ENCODE measurements around the gene GOLGA6L7.
"Not testable (repeated sequence)": the region's sequence is repeated elsewhere in the genome, so short reads cannot be mapped to it uniquely, and the experiment has no call there.

The GOLGA6L7 gene

GRCh38 chr15:28873006-28873405 lies 24.6 kb upstream of the GOLGA6L7 start:
- TF ChIP-seq CTCF (IDR thresholded peaks at IDR 0.05; ENCODE audit: low read depth, low read length, poor library complexity, severe bottlenecking), result no peak
- TF ChIP-seq EZH2phosphoT487 (IDR thresholded peaks at IDR 0.05; ENCODE audit: borderline replicate concordance, low read length), result no peak
- no peaks in the 10 kb centered on the region for H3K36me3 ChIP-seq (ENCODE audit: control insufficient read depth, low read length)

GRCh38 chr15:28871168-28871567 lies 22.7 kb upstream of the GOLGA6L7 start:
- H3K9me2 ChIP-seq (replicated peaks; ENCODE audit: control insufficient read depth, low read length), result no peaks in the 10 kb centered on the region
- no peaks in the 10 kb centered on the region for H3F3A ChIP-seq (ENCODE audit: control insufficient read depth, insufficient read depth)
- H3K36me3 ChIP-seq (ENCODE audit: control insufficient read depth, low read length), result no peaks in the 10 kb centered on the region
- H3K79me2 ChIP-seq (ENCODE audit: control insufficient read depth, low read length), result no peaks in the 10 kb centered on the region
- no peak overlapping the region for H3K4me3 ChIP-seq (ENCODE audit: low read length)
- H3K4me1 ChIP-seq (ENCODE audit: control insufficient read depth, low read length), result no peaks in the 10 kb centered on the region
- H3K4me2 ChIP-seq (ENCODE audit: low read length), result no peak overlapping the region
- H3K9me3 ChIP-seq (ENCODE audit: control insufficient read depth, insufficient read depth, low read length), result no peaks in the 10 kb centered on the region
- no peaks in the 10 kb centered on the region for H4K20me1 ChIP-seq (ENCODE audit: control insufficient read depth, insufficient read depth, low read depth, low read length)
- no peak for TF ChIP-seq EZH2phosphoT487 (IDR thresholded peaks at IDR 0.05; ENCODE audit: borderline replicate concordance, low read length)
- no peak for TF ChIP-seq CTCF (IDR thresholded peaks at IDR 0.05; ENCODE audit: low read depth, low read length, poor library complexity, severe bottlenecking)
- H3K27ac ChIP-seq (ENCODE audit: low read depth, low read length), result no peak overlapping the region
- no peaks in the 10 kb centered on the region for H3K27me3 ChIP-seq (ENCODE audit: control insufficient read depth, low read length)

More at GRCh38 chr15:28873006-28873405, 24.6 kb upstream of the GOLGA6L7 start:
- no peaks in the 10 kb centered on the region for H4K20me1 ChIP-seq (ENCODE audit: control insufficient read depth, insufficient read depth, low read depth, low read length)
- no peaks in the 10 kb centered on the region for H3K79me2 ChIP-seq (ENCODE audit: control insufficient read depth, low read length)
- H3K4me3 ChIP-seq (ENCODE audit: low read length), result no peak overlapping the region
- H3K9me2 ChIP-seq (replicated peaks; ENCODE audit: control insufficient read depth, low read length), result no peaks in the 10 kb centered on the region
- no peak overlapping the region for H3K4me2 ChIP-seq (ENCODE audit: low read length)
- H3K27me3 ChIP-seq (ENCODE audit: control insufficient read depth, low read length), result no peaks in the 10 kb centered on the region
- no peak overlapping the region for H3K27ac ChIP-seq (ENCODE audit: low read depth, low read length)
- H3F3A ChIP-seq (ENCODE audit: control insufficient read depth, insufficient read depth), result no peaks in the 10 kb centered on the region
- no peaks in the 10 kb centered on the region for H3K9me3 ChIP-seq (ENCODE audit: control insufficient read depth, insufficient read depth, low read length)
- H3K4me1 ChIP-seq (ENCODE audit: control insufficient read depth, low read length), result no peaks in the 10 kb centered on the region

- Histone ChIP-seq H3K27me3 (ENCODE audit: control insufficient read depth, low read length) (no peaks in the 10 kb centered on the region), H3K9me3 (ENCODE audit: control insufficient read depth, insufficient read depth, low read length) (no peaks in the 10 kb centered on the region), H4K20me1 (ENCODE audit: control insufficient read depth, insufficient read depth, low read depth, low read length) (no peaks in the 10 kb centered on the region)
Observed at GRCh38 chr15:28868744-28869345, 20.4 kb upstream of the GOLGA6L7 start.

GRCh38 chr15:28861589-28862293 lies 13.3 kb upstream of the GOLGA6L7 start:
- H3K27me3 ChIP-seq (ENCODE audit: control insufficient read depth, low read length); H3K9me2 ChIP-seq (replicated peaks; ENCODE audit: control insufficient read depth, low read length); H3K4me3 ChIP-seq (ENCODE audit: low read length); H4K20me1 ChIP-seq (ENCODE audit: control insufficient read depth, insufficient read depth, low read depth, low read length); H3K4me2 ChIP-seq (ENCODE audit: low read length); H3K9me3 ChIP-seq (ENCODE audit: control insufficient read depth, insufficient read depth, low read length); H3F3A ChIP-seq (ENCODE audit: control insufficient read depth, insufficient read depth); H3K79me2 ChIP-seq (ENCODE audit: control insufficient read depth, low read length); H3K4me1 ChIP-seq (ENCODE audit: control insufficient read depth, low read length); H3K36me3 ChIP-seq (ENCODE audit: control insufficient read depth, low read length); H3K27ac ChIP-seq (ENCODE audit: low read depth, low read length): not testable (repeated sequence)

More at GRCh38 chr15:28868744-28869345, 20.4 kb upstream of the GOLGA6L7 start:
- H3K4me3 ChIP-seq (ENCODE audit: low read length), result no peak overlapping the region
- no peaks in the 10 kb centered on the region for H3K36me3 ChIP-seq (ENCODE audit: control insufficient read depth, low read length)
- H3K4me2 ChIP-seq (ENCODE audit: low read length), result no peak overlapping the region
- no peaks in the 10 kb centered on the region for H3F3A ChIP-seq (ENCODE audit: control insufficient read depth, insufficient read depth)
- no peak overlapping the region for H3K27ac ChIP-seq (ENCODE audit: low read depth, low read length)
- no peaks in the 10 kb centered on the region for H3K4me1 ChIP-seq (ENCODE audit: control insufficient read depth, low read length)
- TF ChIP-seq EZH2phosphoT487 (IDR thresholded peaks at IDR 0.05; ENCODE audit: borderline replicate concordance, low read length), result no peak
- TF ChIP-seq CTCF (IDR thresholded peaks at IDR 0.05; ENCODE audit: low read depth, low read length, poor library complexity, severe bottlenecking), result no peak
- H3K79me2 ChIP-seq (ENCODE audit: control insufficient read depth, low read length), result no peaks in the 10 kb centered on the region
- no peaks in the 10 kb centered on the region for H3K9me2 ChIP-seq (replicated peaks; ENCODE audit: control insufficient read depth, low read length)

Measured in DOHH2 (cell line).